ENCODE results near the gene TET1.

GRCh38 chr10:68633816-68634466, 73.8 kb downstream of the TET1 start:
- TF ChIP-seq CTCF (conservative IDR thresholded peaks at IDR 0.05) (no peak), EZH2 (IDR thresholded peaks at IDR 0.05; ENCODE audit: low read depth) (no peak)

All from PC-9 (cell line).